COLO668 (cell line): ENCODE data around the gene EDEM1.
"Not testable (repeated sequence)": the region's sequence is repeated elsewhere in the genome, so short reads cannot be mapped to it uniquely, and the experiment has no call there.

ENCODE experiments used
- DNase-seq: peaks from one replicate; lab custom pipeline; 2025; ENCODE audit not compliant: unreplicated experiment; lab: John Stamatoyannopoulos, UW

EDEM1 gene

DNA sequence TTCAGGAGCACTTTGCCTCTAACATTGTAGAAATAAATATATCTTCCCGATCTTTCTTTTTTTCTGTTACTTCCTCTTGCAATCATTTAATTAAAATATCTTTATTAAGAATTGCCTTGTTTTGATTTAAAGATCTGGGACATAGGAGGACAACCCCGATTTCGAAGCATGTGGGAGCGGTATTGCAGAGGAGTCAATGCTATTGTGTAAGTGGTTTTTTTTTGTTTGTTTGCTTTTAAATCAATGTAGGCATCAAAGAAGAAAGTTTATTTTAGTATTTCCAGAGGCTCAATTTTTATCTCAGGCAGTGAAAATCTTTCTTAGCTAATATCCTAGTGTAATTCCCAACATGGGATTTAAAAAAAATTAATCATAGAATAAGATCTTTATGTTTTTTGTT lies 15.5 kb upstream of the EDEM1 start:
- DNase-seq: no peak

- DNase-seq: not testable (repeated sequence)
Measured at GRCh38 chr3:5179036-5179435, 8.5 kb upstream of the EDEM1 start.

GRCh38 chr3:5181469-5182141 lies 5.9 kb upstream of the EDEM1 start:
- no peak for DNase-seq

GRCh38 chr3:5183714-5184113 lies 3.8 kb upstream of the EDEM1 start:
- not testable (repeated sequence) for DNase-seq

- DNase-seq: no peak
Measured at GRCh38 chr3:5184499-5184898, 3.0 kb upstream of the EDEM1 start.

- DNase-seq: no peak
Measured at GRCh38 chr3:5185093-5185673, 2.3 kb upstream of the EDEM1 start.

GRCh38 chr3:5186089-5186857 lies 1.2 kb upstream of the EDEM1 start:
- no peak for DNase-seq

GRCh38 chr3:5186858-5187155 lies 700 bp upstream of the EDEM1 start:
- DNase-seq: no peak

DNA sequence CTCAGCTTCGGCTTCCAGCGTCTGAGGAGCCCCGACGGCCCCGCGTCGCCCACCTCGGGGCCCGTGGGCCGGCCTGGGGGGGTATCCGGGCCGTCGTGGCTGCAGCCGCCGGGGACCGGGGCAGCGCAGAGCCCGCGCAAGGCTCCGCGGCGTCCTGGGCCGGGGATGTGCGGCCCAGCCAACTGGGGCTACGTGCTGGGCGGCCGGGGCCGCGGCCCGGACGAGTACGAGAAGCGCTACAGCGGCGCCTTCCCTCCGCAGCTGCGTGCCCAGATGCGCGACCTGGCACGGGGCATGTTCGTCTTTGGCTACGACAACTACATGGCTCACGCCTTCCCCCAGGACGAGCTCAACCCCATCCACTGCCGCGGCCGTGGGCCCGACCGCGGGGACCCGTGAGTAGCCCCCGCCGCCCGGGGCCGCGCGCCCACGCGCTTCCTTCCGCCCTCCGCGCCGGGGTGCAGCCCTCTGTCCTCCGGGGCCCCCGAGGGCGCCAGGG lies 462 bp downstream of the EDEM1 start:
- DNase-seq: peak; percentile 67

- DNase-seq: peak; percentile 24
Measured at GRCh38 chr3:5188419-5189221, 1.1 kb downstream of the EDEM1 start.

DNA sequence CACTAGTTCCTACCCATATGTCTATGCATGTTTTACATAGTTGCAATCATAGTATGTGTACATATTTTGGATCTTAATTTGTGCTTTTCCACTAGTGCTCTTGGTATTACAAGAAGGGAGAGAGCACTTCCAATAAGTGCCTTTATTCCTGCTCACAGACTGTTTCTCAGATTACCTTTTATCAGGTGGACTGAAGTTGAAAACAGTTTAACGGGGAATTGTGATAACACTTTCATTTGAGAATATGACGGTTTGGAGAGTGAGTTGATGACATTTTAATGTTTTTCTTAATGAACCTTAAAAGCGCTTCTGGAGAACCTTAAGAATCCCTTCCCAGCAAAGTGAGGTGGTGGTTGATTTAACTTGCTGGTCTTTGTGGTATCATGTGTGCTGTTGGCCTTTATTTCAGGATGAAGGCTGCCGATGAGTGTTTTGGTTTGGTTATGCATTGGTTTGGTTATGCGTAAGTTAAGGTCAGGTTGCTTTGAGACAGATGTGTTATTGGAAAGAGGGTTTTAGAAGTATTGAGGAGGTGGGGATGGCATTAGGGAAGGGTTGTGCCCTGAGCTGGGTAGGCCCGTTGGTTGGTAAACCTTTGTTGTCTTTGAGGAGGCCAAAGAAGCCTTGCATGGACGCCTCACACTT lies 2.8 kb downstream of the EDEM1 start:
- no peak for DNase-seq

DNA sequence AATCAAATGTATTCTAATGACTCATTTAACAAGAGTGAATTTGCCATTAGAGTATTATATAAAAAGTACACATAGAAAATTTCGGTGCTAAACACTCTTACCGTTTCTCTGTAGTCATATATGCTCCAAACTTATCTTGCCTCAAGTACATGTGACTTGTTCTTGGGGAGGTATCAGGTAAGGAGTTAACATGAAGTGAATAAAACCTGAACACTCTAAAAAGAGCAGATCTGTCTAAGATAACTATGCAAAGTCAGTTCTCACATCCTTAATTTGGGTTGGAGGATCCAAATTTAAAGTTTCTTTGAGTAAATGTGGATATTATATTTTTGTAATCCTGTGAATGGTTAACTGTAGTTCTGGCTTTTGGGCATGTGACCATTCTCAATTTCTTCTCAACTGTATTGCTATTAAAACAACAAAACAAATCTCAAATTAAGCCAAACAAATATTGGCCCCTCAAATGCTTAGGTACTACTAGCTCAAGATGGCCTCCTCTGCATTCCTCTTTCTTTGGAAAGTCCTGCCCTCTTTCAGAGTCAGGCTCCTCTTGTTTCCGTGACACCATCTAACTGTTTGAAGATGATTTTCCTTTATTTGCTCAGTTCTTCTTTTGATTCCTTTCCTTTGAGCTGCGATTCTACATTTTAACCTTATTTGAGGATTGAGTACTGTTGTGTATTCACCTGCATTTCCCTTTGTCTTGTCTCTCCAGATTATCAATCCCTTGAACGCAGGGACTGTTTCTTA lies 4.2 kb downstream of the EDEM1 start:
- DNase-seq: no peak

DNA sequence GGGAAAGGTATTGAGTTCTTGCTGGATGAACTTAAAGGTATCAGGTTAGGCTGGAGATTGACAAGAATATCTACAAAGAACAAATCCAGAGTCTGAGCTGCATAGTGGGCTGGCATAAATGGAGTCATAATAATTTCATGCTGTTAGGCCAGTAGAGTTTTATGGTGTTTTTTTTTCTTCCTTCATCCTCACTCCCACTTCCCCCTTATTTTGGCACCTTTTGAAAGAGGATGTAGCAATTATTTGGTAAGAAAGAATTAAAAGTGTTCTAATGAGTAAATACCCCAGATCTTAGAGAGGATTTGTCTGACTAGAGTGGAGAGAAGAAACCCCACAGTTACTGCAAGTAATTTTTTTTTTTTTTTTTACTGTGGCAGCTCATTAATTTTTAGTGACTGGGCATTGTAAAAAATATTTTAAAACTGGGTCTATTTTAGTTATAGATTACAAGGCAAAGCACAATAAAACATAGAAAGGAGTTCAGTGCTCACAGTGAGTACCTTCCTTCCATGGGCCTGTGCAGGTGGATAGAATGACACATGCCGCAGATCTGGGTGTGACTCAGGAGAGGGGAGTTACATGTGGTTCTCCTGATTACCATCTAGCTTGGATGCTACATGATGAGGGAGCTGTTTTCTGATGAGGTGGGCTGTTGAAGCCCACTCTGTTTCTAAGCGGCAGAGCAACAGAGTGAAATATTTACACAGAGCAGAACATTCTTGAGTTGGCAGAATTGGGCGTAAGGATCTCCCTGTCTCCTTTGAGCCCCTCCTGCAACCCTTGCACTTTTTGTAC lies 5.3 kb downstream of the EDEM1 start:
- DNase-seq: no peak

- DNase-seq: no peak
Measured at GRCh38 chr3:5194341-5194740, 6.8 kb downstream of the EDEM1 start.

DNA sequence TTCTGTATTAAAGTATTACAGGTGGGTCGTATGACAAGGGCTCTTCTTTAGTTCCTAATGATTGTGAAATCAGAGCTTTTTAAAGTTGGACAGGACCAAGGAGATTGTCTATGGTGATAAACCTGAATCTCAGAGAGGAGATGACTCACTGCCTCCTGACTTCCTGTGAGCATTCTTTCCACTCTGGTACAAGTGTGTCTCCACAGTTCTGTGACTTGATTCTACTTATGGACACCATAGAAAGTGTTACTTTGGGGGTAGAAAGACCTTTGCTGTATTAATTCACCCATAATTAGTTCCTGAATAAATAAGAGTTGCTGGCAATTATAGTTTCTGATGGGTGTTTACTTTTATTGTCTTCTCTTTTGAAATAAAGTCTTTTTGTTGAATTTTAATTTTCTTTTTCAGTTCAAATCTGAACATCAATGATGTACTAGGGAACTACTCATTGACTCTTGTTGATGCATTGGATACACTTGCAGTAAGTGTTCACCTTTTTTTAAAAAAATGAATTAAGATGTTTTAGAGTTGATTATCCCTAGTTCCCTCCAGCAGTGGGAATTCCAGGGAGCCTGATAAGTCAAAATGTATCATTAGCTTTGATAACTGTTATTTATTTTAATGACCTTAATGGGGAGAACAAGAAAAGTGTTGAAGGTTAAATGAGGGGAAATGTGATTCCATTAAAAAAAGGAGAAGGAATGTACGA lies 7.4 kb downstream of the EDEM1 start:
- DNase-seq: no peak

- DNase-seq: no peak
Measured at GRCh38 chr3:5195605-5196004, 8.1 kb downstream of the EDEM1 start.

DNA sequence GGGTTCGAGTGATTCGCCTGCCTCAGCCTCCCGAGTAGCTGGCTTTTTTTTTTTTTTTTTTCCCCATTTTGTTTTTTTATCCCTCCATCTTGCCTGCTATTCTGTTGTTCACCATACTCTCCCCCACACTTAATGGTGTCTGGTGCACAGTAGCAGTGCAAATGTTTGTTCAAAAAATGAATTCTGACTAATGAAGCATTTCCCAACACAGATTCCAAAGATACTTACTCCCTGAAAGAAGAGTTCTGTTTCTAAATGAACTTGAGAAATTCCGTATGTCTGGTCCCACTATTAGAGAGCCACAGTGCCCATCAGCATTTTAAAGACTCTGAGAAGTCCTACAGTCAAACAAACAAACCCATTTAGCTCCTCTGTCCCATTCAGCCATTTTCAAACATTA lies 9.5 kb downstream of the EDEM1 start:
- no peak for DNase-seq

DNA sequence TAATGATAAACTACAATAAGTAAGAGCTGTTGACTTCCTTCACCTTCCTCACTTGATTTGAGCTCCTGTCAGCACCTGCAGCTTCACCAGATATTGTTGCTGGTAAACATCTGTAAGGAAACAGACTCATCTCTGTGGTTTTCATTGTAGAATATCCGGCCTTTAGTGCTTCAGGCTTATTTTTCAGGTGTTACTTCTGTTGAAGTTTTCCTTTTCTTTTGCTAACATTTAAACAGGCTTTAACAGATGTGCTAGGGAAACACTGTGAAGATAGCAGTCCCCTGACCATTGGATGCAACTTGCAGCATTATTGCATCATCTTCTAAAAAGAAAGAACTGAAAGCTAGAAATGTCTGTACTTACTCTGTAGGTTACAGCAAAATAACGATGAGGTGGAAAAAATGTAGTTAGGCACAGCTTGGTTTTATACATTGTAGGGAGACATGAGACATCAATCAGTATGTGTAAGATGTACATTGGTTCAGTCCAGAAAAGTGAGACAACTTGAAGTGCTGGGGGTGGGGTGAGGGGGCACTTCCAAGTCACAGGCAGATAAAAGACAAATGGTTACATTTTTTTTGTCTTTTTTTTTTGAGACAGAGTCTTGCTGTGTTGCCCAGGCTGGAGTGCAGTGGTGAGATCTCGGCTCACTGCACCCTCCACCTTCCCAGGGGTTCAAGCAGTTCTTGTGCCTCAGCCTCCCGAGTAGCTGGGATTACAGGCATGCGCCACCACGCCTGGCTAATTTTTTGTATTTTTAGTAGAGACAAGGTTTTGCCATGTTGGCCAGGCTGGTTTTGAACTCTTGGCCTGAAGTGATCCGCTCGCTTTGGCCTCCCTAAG lies 10.2 kb downstream of the EDEM1 start:
- DNase-seq: no peak
